Cerebellar nuclear complex (tissue), 1 donor: ENCODE measurements around the gene ARMH1.
A peak's percentile ranks its signal among the peaks of the same experiment; 100 is the strongest.
"Not testable (repeated sequence)": the region's sequence is repeated elsewhere in the genome, so short reads cannot be mapped to it uniquely, and the experiment has no call there.

Source experiments
- DNase-seq, 2 experiments: peaks; one replicate each; lab custom pipeline; 2025; lab: John Stamatoyannopoulos, UW

Gene ARMH1

GRCh38 chr1:44644806-44645205, 29.7 kb upstream of the ARMH1 start:
- no peak for DNase-seq

GRCh38 chr1:44645476-44646244, 28.9 kb upstream of the ARMH1 start:
- DNase-seq: no peak

GRCh38 chr1:44646261-44647110, 28.0 kb upstream of the ARMH1 start:
- no peak for DNase-seq

DNA sequence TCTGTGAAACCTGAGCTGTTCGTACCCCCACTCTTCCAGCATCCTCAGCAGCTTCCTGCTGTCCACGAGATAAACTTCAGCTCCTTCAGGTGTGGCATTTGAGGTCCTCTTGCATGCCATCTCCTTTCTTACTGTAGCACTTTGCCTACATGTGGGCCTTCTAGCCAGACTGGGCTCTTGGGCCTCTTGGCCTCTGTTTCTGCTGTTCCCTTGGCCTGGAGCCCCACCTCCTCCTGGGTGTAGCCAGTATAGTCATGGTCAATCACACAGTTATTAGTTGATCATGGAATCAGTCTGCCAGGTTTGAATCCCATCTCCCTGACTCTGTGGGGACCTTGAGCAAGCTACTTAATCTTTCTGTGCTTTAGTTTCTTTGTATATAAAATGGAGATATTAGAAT, 26.6 kb upstream of the ARMH1 start:
- DNase-seq: no peak

DNA sequence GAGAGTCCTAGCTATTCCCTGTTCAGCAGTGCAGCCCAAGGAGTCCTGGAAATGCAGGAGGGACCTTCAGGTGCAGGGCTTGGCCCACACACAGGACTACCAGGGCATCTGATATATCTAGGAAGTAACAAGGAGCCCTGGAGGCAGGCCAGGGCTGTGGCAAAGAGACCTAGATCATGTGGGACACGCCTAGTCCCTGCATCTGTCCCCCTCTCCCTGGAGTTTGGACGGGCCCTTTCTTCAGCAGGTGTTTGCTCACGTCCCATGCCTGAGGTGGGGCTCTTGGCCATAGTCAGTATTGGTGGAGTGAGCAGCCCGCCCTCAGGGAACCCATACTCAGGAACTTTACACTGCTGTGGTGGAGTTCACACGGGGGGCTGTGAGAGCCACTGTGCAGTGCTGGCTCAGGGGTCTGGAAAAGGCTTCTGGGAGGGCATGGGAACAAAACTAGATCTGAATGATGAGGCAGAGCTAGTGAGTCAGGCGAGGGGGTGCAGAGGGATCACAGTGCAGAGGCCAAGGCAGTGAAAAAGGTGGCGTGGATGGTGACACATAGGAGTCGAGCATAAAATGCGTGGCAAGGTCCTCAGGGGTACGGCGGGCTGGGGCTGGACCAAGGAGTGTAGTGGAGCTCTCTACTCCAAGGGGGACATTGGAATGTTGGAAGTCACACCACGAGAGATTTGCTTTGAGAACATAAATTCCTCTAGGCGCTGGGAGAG, 25.8 kb upstream of the ARMH1 start:
- DNase-seq: no peak

DNA sequence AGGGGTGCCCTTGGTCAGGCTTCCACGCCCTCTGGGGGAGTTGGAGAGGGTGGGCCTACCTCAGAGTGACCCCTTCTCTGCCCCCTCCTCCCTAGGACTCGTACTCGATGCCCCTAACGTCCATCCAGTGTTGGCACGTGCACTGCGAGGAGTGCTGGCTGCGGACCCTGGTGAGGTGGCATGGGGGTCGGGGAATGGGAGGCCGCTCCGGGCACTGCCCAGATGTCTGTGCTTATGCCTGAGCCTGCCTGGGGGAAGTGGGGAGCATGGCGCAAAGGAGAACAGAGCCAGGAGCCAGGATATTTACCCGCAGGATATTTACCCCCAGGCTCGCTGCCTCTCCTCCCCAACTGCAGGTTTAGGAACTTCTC, 24.7 kb upstream of the ARMH1 start:
- no peak for DNase-seq

GRCh38 chr1:44650159-44650831, 24.2 kb upstream of the ARMH1 start:
- DNase-seq: no peak

GRCh38 chr1:44651069-44651468, 23.4 kb upstream of the ARMH1 start:
- DNase-seq: no peak

DNA sequence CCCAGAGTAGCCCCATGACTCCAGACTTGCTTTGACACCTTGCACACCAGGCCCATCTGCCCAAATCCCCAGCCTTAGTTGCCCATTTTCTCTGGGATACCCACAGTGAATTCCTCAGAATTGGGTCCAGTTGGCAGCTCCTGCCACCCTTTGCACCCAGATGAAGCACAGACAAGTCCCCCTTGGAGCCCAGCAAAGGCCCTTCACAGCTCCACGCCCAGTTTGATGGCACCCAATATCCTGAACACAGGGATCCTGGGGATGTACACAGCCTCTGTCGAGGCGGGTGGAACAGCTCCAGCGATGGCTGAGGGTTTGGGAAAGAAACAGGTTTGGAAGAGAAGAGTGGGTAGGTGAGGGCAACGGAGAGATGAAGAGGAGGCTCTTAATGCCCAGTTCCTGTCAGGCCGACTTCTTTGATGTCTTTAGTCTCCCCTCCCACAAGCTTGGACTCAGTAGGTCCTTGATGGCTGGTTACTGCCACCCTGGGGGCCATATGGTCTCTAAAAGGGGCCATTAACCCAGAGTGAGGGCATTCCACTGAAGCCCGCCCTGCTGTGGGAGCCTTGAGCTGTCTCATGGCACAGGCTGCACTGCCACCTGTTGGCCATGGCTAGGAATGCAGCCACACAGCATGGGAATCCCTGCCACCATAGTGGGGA, 21.9 kb upstream of the ARMH1 start:
- DNase-seq: peak in 1 of 2 experiments; percentile 45

GRCh38 chr1:44653107-44653964, 21.2 kb upstream of the ARMH1 start:
- DNase-seq: no peak

- no peak for DNase-seq
Measured at GRCh38 chr1:44654621-44655187, 19.8 kb upstream of the ARMH1 start.

GRCh38 chr1:44655609-44656008, 18.9 kb upstream of the ARMH1 start:
- no peak for DNase-seq

DNA sequence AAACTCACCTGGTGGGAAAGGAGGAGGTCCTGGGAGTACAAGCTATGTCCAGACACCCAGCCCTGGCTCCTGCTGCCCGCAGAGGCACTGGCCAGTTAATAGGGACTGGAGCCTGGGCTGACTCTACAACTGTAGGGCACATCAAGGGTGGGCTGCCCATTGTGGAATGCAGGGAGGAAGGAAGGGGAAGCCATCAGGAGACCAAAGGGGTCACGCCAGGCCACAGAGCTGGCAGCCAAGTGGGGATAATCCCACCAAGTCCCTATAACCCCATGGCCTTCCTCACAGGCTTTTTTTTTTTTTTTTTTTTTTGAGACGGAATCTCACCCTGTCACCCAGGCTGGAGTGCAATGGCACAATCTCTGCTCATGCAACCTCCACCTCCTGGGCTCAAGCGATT, 14.9 kb upstream of the ARMH1 start:
- no peak for DNase-seq

- DNase-seq: no peak
Measured at GRCh38 chr1:44660176-44660575, 14.3 kb upstream of the ARMH1 start.

DNA sequence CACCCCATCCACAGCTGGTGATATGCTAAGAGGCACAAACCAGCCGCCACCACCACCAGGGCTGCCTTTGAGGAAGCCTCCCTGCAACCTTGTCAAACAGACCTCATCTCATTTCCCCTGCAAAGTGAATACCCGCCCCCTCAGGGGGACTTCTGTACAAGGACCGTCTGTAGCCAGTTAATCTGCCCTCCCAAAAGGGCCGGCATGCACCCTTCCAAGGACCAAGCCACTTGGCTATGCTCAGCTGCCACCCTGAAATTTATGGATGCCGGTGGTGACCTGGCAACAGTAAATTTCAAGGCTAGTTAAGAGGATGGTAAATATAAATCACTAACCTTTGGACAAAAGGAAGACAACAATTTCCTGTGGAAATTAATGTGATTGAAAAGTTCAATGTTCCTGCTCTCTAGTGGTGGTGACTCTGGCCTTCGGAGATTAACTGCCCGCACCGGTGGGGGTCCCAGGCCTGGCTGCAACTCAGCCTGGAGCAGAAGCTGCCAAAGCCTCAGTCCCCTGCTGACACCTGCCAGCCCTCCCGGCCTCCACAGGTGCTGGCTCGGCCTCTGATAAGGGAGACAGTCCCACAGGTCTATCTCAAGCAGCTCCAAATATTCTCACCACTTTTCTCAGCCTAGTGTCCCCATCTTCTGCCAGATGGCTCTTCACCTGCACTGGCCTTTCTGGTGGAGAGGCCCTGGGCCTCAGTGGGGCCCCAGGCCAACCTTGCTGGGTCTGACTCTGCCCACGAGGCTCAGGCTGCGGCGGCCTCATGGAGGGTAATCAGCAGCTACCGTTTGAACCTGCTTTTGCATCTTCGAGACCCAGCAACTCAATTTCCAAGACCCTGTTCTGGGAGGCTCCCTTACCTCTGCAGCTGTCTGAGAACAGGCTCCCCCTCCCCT, 12.5 kb upstream of the ARMH1 start:
- DNase-seq: no peak

GRCh38 chr1:44662683-44663030, 11.9 kb upstream of the ARMH1 start:
- no peak for DNase-seq

DNA sequence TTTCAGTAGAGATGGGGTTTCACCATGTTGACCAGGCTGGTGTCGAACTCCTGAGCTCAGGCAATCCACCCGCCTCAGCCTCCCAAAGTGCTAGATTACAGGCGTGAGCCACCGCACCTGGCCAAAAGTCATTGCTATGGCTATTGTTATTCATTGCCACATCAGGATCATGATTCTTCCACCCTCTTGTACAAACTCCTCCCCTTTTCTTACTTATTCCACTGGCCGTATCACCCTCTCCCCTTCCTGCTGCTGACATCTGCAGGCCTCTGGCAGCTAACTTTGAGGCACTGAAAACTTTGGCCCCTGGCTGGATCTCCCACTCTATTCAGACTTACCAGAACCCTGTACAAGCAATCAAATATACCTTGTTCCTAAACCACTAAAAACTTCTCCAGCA, 11.1 kb upstream of the ARMH1 start:
- no peak for DNase-seq

- DNase-seq: no peak
Measured at GRCh38 chr1:44664730-44665370, 9.7 kb upstream of the ARMH1 start.

DNA sequence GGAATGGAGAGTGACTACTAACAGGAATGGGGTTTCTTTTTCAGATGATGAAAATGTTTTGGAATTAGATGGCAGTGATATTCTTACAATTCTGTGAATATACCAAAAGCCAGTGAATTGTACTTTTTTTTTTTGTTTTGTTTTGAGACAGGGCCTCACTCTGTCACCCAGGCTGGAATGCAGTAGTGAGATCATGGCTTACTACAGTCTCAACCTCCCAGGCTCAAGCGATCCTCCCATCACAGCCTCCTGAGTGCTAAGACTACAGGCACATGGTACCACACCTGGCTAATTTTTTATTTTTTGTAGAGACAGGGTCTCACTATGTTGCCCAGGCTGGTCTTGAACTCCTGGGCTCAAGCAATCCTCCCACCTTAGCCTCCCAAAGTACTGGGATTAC, 7.8 kb upstream of the ARMH1 start:
- not testable (repeated sequence) for DNase-seq
